HG02981 (cell line): ENCODE measurements around the gene CLDN15.
"Not testable (repeated sequence)": the region's sequence is repeated elsewhere in the genome, so short reads cannot be mapped to it uniquely, and the experiment has no call there.

Experiments used
- ATAC-seq: cut with Tn5 transposase; IDR thresholded peaks from one replicate; pipeline ENCODE4 v1.9.1; 2021; ENCODE audit warnings: mild to moderate bottlenecking, moderate library complexity; ENCODE audit not compliant: unreplicated experiment

Gene CLDN15, protein sequence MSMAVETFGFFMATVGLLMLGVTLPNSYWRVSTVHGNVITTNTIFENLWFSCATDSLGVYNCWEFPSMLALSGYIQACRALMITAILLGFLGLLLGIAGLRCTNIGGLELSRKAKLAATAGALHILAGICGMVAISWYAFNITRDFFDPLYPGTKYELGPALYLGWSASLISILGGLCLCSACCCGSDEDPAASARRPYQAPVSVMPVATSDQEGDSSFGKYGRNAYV

DNA sequence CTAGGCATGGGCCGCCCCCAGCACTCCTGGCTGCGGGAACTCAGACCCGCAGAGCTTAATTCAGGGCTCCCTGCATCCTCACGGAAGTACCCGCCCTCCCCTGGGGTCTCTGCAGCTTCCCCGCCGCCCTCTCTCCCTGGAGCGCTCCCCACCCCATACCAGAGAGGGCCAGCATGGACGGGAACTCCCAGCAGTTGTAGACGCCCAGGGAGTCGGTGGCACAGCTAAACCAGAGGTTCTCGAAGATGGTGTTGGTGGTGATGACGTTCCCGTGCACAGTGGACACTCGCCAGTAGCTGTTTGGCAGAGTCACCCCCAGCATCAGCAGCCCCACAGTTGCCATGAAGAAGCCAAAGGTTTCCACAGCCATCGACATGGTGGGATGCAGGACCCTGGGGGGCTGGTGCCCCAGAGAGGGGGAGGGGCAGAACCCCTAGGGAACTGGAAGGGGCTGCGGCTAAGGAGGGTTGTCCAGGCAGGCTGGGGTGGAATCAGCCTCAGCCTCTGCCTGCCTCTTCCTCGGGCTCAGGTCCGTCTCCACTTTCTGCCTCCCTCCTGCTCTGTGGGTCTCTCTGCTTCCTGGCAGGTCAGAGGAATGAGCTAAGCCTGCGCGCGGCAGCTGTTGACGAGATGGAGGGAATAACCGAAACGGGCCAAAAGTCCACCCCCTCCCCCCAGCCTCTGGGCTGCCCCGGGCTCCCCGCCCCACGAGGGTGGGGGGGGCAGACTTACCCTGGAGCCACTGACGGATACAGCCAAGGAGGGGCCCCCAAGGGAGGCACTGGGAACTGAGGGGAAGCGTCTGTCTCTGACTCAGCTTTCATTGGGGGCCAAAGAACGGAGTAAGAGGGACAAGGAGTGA lies at the start of gene CLDN15:
Gene CLDN15, minus strand, starts transcription at position 597 of the 862 bp plus-strand sequence. Its CDS starts 221 bp downstream, at position 376.
- ATAC-seq: no peak

DNA sequence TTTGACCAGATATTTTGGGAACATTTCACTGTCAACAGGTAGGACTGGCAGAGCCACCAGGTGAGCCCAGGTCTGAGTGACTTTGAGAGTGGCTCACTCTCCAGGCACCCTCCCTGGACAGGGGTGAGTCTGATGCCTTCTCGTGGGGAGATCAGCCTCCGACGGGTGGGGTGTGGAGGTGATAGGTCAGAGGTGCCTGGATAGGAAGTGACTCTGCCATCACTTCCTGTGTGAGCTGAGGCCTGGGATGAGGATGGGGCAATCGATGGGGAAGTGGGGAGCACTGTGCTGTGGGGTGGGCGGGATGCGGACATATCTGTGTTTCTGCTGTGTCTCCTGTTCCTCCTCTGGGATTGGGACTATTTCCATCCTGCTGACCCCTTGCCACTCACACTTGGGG lies 49.4 kb upstream of the CLDN15 start:
- ATAC-seq: no peak

DNA sequence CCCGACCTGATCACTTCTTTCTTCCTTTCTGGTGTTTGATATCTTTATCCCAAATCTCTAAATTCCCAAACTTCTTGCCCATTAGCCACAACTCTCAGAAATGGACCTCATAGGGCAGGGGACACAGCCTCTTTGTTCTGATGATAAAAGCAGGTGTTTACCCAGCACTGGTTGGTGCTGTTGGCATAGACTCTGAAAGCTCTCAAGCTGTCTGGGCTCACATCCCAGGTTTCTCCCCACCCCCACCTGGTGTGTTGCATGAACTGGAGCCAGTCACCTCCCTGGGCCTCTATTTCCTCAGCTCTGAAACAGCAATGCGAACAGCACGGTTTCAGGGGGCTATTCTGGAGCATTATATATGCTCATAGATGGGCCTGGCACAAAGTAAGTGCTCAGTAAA lies 48.3 kb upstream of the CLDN15 start:
- ATAC-seq: not testable (repeated sequence)

DNA sequence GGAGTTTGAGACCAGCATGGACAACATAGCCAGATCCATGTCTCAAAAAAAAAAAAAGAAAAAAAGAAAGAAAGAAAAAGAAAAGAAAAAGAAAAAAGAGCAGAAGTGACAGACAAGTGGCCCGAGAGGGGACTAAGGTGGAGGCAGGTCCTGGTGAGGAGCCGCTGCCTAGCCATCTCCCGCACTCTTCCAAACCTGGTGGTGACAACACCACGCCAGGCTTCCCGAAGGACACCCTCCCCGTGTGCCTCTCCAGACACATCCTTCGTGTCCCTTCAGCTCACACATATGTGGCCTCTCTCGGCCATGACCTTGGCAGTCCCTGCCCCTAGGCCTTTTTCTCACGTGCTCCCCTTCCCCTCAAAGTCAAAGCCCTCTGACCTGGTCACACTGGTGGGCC lies 47.6 kb upstream of the CLDN15 start:
- no peak for ATAC-seq

DNA sequence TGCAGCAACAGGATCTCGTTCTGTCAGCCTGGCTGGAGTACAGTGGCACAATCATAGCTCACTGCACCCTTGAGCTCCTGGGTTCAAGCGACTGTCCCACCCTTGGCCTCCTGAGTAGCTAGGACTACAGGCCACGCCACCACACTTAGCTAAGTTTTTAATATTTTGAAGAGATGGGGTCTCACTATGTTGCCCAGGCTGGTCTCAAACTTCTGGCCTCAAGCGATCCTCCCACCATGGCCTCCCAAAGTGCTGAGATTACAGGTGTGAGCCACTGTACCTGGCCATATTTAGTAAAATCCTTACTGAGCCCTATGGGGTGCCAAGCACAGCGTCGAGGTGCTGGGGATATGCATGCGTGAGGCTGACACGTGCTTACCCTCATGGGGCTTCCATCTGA lies 43.3 kb upstream of the CLDN15 start:
- not testable (repeated sequence) for ATAC-seq

DNA sequence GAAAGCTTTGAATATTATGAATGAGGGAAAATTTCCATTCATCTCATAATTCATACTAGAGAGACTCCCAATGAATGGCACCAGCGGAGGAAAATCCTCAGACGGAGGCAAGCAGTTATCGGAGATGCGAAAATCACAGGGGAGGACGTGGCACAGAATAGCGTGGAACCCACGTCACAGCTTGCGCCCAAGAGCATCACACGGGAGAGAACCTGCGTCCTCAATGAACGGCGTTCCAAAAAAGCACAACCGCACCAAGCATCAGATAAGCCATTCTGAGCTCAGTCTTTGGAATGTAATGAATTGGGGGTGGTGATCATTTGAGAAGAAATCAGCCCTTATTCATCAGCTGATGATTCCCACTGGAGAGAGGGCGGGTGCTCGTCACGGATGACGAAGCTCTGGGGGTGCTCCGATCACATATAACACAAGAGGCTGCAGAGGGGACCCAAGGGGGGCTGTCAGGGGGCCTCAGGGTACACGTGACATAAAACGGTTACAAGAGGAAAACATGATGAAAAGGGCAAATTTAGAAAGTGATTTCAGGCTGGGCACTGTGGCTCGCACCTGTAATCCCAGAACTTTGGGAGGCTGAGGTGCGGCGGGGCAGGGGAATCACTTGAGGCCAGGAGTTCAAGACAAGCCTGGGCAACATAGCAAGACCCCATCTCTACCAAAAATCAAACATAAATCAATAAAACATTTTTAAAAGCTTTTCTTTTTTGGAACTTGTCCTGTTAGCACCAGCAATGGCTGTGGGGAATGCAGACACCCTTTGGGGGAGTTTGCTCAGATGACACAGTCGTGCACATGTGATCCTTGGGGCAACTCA lies 41.1 kb upstream of the CLDN15 start:
- ATAC-seq: no peak

DNA sequence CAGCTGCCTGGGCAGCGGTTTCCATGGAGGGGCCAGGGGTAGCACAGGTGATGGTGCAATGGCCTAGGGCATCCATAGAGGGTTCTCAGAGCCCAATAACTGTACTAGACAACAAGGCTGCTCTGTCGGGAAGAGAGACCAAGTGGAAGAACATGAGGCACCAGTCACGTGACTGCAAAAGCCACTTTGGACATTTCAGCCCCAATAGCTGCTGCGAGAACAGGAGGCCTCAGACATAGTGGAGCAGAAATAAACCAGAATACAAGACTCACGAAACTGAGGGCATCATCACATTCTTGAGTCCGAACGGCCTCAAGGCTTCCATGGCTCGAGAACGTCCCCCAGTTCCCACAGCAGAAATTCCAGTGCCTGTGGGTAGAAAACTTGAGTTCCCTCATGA lies 39.6 kb upstream of the CLDN15 start:
- no peak for ATAC-seq

DNA sequence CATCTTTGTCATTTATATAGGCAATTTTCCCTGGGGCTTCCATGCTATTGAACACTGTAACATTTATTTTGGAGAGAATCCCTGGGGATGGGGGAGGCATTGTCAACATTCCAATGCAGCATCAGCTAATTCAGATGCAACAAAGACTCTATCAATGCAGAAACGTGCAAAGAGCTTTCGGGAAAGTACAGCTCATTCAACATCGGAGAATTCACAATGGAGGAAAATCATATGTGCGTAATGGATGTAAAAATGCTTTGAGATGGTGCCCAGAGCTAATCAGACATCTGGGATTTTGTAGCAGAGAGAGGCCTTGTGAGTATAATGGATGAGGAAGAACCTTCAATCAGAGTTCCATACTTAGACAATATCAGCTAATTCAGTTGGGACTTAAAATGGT lies 35.6 kb upstream of the CLDN15 start:
- no peak for ATAC-seq

DNA sequence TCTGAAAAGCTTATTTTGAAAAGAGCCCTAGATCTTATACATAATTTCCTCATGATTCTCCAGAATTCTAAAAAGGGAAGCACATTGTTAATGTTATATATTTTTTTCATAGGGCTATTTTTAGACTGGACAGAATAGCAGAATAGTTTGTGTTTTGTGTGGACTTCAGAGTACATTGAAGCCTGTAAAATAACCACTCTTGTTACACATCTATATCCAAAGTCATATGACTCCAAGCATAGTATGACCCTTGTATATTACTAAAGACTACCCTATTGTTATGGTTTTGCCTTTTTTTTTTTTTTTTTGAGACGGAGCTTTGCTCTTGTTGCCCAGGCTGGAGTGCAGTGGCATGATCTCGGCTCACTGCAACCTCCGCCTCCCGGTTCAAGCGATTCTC lies 33.4 kb upstream of the CLDN15 start:
- ATAC-seq: no peak

DNA sequence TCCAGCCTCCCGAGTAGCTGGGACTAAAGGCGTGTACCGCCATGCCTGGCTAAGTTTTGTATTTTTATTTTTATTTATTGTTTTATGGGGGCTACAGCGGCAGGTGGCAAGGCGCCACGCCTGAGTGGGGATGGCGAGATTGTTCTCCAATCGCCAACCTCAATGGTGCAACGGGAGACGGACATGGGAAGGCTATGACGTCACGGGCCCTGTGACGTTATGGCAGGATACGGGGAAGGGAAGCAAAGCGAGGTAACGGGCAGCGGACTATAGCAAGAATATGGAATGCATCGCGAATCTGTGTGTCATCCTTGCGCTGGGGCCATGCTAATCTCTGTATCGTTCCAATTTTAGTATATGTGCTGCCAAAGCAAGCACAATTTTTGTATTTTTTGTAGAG lies 32.1 kb upstream of the CLDN15 start:
- no peak for ATAC-seq

DNA sequence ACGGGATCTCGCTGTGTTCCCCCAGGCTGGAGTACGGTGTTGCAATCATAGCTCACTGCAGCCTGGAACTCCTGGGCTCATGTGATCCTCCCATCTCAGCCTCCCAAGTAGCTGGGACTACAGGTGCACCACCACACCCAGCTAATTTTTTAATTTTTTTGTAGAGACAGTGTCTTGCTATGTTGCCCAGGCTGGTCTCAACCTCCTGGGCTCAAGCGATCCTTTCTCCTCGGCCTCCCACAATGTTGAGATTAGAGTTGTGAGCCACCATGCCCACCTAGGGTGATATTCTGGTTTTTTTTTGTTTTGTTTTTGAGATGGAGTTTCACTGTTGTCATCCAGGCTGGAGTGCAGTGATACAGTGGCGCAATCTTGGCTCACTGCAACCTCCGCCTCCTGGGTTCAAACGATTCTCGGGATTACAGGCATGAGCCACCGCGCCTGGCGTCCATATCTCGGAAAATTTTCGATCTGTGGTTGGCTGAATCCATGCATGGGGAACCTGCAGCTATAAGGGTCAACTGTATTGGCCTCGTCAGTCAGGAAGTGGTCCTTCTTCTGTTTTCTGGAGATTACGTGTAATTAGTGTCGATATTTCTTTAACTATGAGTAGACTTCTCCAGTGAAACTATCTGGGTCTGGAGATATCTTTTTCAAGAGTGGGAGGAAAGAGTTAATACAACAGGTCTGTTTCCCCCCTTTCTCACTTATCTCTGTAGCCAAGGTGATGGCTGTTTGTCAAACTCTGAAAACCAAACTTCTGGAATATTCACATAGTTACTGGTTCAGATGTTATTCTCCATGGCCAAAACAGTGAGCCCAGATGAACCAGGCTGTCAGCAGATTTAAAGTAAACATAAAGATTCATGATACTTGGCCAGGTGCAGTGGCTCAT lies 28.3 kb upstream of the CLDN15 start:
- no peak for ATAC-seq

DNA sequence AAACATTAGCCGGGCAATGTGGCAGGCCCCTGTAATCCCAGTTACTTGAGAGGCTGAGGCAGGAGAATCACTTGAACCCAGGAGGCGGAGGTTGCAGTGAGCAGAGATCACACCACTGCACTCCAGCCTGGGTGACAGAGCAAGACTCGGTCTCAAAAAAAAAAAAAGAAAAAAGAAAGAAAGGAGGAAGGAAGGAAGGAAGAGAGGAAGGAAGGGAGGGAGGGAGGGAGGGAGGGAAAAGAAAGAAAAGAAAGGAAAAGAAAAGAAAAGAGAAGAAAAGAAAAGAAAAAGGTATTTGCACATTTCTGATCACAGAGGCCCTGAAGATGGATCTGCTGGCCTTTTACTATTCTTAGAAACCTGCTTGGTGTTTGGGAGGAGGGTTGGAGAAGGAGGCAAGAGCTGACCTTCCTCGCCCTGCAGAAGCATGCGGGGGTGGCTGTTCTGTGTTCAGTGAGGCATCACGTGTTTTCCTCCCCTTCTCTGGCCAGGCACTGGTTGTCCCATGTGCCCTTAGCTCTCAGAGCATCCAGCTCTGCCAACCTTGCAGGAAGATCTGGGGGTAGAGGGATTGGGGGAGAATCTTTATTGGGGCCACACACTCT lies 26.6 kb upstream of the CLDN15 start:
- ATAC-seq: not testable (repeated sequence)

DNA sequence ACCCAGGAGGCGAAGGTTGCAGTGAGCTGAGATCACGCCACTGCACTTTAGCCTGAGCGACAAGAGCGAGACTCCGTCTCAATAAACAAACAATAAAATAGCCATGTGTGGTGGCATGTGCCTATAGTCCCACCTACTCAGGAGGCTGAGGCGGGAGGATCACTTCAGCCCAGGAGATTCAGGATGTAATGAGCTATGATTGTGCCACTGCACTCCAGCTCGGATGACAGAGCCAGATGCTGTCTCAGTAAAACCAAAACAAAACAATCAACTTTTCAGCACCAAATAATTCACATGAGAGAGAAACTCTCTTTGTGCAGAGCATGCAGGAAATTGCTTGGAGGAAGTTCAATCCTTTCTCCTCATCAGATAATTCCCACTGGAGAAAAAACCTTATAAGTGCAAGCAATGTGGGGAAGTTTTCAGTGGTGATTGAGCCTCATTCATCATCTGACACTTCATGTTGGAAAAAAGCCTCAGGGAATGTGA lies 20.7 kb upstream of the CLDN15 start:
- ATAC-seq: no peak

DNA sequence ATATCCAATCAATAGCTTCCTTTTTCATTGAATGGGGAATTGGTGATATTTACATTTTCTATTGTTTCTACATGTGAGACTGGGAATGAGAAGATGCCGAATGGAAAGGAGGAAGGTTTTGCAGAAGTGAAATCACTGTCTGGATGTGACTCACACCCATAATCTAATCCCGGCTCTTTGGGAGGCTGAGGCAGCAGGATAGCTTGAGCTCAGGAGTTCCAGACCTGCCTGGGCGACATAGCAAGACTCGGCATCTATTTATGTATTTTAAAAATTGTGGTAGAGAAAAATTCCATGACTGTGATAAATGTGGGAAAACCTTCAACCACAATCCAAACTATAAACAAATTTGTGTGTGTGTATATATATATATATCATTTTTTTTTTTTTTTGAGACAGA lies 18.2 kb upstream of the CLDN15 start:
- no peak for ATAC-seq

DNA sequence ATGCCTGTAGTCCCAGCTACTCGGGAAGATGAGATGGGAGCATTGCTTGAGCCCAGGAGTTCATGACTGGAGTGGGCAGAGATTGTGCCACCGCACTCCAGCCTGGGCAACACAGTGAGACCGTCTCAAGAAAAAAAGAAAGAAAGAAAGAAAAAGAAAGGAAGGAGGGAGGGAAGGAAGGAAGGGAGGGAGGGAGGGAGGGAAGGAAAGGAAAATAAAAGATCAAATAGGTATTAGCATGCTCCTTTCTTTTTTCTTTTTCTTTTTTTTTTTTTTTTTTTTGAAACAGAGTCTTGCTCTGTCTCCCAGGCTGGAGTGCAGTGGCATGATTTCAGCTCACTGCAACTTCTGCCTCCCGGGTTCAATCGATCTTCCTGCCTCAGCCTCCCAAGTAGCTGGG lies 15.6 kb upstream of the CLDN15 start:
- not testable (repeated sequence) for ATAC-seq

DNA sequence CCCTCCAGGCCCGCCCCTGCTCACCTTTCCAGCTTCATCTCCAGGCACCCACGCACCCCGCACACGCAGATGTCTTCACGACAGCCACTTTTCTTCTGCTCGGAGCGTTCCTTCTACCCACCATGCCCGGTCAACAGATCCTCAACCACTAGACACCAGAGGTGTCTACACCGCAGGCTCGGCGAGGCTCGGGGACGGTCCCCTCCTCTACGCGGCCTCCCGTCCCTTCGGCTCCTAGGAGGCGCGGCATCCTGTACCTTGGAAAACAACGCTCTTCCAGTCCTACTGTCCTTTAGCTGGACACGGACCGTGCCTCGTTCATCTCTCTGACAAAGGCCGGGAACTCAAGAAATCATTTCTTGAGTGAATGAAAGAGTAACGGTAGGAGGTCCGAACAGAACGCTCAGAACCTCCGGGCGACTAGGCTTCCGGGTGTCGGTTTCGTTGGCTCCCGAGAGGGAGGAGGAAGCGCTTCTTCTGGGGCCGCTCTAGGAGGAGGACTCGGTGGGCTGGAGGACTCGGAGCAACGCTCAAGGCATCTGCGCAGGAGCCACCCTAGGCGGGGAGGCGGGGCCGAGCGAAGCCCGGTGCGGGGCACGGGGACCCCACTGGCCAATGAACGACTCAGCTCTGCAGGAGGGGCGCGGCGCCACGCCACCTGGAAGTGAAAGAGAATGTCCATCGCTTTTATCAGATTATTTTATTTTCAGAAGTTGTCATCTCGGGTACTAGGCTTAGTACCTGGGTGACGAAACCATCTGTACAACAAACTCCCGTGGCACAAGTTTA lies 14.5 kb upstream of the CLDN15 start:
- ATAC-seq: peak; percentile 99

DNA sequence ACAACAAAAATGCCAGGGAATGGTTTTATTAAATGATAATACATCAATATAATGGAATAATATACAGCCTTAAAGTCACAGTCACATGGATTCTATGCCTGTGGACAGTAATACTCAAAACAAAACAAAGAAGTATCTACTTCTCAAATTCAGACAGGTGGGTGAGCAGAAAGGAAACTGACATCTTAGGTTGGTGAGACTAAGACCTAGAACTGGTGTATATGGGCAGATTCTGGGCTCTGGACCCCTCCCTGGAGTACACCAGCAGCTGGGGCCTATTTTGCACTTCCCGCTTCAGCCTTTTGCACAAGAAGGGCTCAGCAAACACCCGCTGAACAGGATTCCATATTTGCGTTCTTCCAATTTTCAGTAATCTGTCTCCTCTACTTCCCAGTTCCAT lies 12.7 kb upstream of the CLDN15 start:
- no peak for ATAC-seq

DNA sequence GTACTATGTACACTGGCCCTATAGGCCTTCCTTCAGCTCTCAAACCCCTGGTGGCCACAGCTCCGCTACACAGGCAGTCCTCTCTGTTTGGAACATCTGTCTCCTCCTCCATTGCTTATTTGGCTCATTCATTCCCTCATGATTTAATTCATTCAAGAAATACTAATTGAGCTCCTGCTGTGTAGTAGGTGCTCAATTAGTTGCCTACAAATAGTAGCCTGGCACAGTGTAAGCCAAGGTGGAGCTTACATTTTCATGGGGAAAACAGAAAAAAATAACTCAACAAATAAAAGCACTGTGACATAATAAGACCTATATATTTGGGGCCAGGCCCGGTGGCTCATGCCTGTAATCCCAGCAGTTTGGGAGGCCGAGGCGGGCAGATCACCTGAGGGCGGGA lies 10.7 kb upstream of the CLDN15 start:
- no peak for ATAC-seq

DNA sequence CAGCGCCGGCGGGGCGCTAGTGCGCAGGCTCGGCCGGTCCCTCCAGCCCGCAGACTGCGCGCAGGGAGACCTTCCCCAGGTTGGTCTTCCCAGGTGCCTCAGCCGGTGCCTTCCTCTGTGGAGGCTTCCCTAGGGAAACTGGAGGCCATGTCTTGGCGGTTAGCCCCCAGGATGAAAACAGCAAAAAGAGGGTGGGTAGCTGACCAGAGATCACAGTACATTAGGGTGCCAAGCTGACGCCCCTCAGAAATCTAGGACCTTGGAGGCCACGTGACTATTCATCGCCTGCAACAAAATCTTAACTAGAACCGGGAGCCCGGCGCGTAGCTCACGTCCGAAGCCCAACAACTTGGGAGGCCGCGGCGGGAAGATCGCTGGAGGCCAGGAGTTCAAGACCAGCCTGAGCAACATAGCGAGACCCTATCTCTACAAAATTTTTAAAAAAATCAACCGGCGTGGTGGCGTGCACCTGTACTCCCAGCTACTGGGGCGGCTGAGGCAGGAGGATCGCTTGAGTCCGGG lies 7.6 kb upstream of the CLDN15 start:
- no peak for ATAC-seq
